Stimulated activated CD4-positive, alpha-beta T cell treated with anti-CD3 and anti-CD28 coated beads, Interleukin-4, amount 100 ng/mL, for 24 hours (primary cell): ENCODE measurements around the gene FUCA2.
"Not testable (repeated sequence)": the region's sequence is repeated elsewhere in the genome, so short reads cannot be mapped to it uniquely, and the experiment has no call there.

Experiments used
- DNase-seq: peaks from one replicate; pipeline ENCODE4 v3.0.0-alpha.2; 2020

Gene FUCA2

DNA sequence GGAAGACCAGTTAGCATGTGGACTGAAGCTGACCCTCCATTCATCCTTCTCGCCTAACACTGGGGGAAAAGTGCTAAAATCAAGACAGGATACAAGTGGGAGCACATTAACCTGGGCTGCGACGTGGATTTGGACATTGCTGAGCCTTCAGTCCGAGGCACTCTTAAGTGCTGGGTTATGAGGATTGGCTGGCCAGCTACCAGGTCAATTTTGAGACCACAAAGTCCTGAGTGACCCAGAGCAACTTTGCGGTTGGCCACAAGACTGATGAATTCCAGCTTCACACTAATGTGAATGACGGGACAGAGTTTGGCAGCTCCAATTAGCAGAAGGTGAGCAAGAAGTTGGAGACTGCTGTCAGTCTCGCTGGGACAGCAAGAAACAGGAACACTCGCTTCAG lies 20.7 kb downstream of the FUCA2 start:
- DNase-seq: no peak

DNA sequence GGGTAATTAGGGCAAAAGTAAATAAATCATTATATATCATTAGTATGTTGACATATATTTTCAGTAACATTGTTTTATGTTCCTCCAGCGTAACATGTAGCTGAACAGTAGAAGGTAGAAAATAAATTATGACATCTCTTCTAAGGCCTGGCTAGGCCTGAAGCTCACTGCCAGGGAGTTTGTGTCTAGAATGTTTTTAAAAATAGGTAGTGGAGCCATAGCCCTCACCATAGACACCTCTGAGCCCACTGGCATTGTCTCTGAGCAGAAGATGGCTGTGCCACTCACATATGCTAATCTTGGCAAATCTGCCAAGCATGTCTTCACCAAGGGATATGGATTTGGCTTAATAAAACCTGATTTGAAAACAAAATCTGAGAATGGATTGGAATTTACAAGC lies 21.3 kb downstream of the FUCA2 start:
- no peak for DNase-seq

GRCh38 chr6:143486752-143487151 lies 24.8 kb downstream of the FUCA2 start:
- no peak for DNase-seq

DNA sequence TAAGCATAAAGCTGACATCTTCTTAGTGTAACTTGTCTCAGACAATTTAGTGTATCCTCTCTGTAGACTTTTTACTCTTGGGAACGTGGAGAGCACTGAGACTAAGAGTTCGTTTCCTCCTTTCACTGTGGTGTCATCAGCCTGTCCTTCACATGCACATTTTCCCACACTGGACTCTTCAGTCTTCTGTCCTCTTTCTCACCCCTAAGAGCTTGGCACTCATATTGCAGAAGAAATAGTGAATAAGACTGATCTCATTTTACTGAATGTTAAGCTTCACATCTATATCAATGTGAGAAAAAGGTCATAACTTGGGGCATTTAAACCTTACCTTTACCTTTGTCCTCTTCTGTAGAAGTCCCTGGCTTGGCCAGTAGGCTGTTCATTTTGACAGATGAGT lies 25.6 kb downstream of the FUCA2 start:
- DNase-seq: no peak

DNA sequence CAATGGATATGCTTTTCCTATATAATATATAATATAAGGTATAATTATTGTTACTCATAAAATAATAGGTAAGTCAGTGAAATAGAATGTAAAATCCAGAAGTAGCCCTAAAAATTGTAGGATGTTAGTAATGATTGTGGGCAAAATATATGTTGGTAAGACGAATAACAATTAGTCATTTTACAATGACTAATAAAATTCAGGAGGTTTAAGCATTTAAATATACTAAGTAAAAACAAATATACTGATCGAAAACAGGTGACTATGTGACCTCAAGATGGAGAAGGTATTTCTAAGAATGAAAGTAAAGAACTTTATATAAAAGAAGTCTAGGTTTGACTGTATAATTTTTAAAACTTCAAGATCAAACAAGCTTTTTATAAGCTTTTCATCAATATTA lies 28.9 kb downstream of the FUCA2 start:
- DNase-seq: no peak

DNA sequence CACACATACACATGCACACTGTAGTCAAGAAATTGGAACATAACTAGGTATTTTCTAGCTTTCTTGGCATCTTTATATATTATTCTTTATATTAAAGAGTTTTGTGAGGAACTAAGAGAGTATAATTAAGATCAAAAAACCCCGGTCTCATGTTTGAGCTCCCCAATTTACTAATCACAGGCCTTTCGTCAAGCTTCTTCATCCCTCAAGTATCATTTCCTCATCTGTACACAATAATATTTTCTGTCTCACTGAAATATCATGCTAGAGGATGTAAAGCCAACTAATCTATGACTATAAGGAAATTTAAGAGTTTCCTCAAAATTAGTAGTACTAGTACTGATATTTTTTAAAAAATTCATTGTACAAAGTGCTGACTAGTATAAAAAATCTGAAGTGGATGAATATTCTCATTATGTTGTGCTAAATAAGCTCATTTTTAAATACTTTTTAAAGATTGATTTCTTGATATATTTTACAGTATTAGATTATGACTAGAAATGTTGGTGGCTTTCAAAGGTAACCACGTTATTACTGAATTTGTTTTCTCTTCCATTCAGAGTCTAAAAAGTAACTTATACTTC lies 32.9 kb downstream of the FUCA2 start:
- no peak for DNase-seq

- DNase-seq: no peak
Observed at GRCh38 chr6:143476545-143476944, 35.0 kb downstream of the FUCA2 start.

- DNase-seq: no peak
Observed at GRCh38 chr6:143471822-143472221, 39.7 kb downstream of the FUCA2 start.

DNA sequence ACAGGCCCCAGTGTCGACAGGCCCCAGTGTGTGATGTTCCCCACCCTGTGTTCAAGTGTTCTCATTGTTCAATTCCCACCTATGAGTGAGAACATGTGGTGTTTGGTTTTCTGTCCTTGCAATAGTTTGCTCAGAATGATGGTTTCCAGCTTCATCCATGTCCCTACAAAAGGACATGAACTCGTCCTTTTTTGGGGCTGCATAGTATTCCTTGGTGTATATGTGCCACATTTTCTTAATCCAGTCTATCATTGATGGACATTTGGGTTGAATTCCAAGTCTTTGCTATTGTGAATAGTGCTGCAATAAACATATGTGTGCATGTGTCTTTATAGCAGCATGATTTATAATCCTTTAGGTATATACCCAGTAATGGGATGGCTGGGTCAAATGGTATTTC lies 42.7 kb downstream of the FUCA2 start:
- not testable (repeated sequence) for DNase-seq

GRCh38 chr6:143468026-143468425 lies 43.5 kb downstream of the FUCA2 start:
- no peak for DNase-seq

DNA sequence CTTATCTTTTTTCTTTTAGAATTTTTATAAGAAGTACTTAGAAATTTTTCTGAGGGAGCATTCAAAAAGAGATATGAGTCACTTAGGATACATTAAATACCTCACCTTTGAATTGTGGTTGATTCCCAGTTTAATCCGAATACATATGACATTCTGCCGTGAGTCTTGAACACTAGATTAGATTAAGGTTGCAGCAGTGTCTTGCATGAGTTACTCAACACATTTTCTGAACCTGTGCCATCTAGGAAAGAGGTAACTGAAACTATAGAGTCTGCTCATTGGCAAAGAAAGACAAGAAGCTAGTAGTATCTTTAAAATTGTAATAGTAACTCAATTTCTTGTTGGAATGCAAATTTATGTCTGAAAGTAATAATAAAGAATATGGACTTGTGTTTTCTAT lies 46.0 kb downstream of the FUCA2 start:
- no peak for DNase-seq

DNA sequence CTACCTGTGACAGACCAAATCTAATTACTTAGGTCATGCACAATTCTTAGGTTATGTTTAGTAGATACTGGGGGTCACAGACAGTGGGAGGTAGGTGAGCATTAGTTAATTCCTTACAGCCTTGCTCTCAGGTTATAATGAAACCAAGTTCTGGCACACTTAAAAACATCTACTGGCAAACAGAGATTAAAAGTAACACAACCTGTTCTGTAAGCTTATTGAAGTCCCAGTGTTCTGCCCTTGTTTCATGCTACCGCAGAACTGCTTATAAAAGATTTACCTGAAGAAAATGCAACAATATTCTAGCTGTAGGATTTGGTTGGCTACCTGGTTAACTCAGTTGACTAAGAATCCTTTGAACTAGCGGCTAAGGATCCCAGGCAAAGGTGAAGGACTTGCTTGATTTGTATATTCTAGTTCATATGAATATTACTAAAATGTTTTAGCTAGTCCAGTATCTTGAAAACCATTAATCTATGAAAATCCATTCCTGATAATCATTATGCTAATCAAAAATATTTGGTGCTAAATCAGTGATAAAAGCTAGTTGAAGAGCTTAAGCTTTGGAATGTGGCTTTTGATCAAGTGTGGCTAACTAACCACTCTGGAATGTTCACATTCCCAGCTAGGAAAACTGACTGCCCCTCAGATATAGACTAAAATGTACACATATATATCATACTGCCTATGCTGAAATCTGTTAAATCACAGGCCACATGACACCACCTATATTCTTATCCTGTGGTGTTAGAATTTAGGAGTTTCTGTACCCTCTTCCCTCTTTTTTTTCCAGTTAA lies 53.8 kb downstream of the FUCA2 start:
- no peak for DNase-seq

- no peak for DNase-seq
Observed at GRCh38 chr6:143451531-143451930, 60.0 kb downstream of the FUCA2 start.

- peak; percentile 94 for DNase-seq
Observed at GRCh38 chr6:143450453-143451371, 60.8 kb downstream of the FUCA2 start, which contains the start of the genes ADAT2 and PEX3. Gene ADAT2 (minus strand): TSS chr6:143450695. CDS start chr6:143450658, 37 bp downstream. Gene PEX3 (plus strand): TSS chr6:143450805. CDS start chr6:143451043, 238 bp downstream.

GRCh38 chr6:143449714-143450452 lies 61.6 kb downstream of the FUCA2 start:
- peak; percentile 30 for DNase-seq

- no peak for DNase-seq
Observed at GRCh38 chr6:143449082-143449713, 62.3 kb downstream of the FUCA2 start.

DNA sequence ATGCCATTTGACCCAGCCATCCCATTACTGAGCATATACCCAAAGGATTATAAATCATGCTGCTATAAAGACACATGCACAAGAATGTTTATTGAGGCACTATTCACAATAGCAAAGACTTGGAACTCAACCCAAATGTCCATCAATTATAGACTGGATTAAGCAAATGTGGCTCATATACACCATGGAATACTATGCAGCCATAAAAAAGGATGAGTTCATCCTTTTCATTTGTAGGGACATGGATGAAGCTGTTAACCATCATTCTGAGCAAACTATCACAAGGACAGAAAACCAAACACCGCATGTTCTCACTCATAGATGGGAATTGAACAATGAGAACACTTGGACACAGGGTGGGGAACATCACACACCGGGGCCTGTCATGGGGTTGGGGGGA lies 63.7 kb downstream of the FUCA2 start:
- not testable (repeated sequence) for DNase-seq
